GM12878 (cell line): ENCODE measurements around the gene ANKMY1. TPM values are rescaled to one million over a fixed set of nuclear protein-coding genes. Genes with fewer than 3 reads are reported as not detected.
A peak's percentile ranks its signal among the peaks of the same experiment; 100 is the strongest.

ENCODE experiments used
- ATF2 ChIP-seq: IDR thresholded peaks from 2 replicates; pipeline ENCODE4 v1.6.1; 2012; ENCODE audit warnings: low read length, inconsistent platforms
- BCL11A ChIP-seq: IDR thresholded peaks from 2 replicates; pipeline ENCODE4 v1.6.1; 2011; ENCODE audit warnings: low read depth, low read length
- CBFB ChIP-seq: IDR thresholded peaks from 2 replicates; pipeline ENCODE4 v1.6.1; 2016; ENCODE audit warnings: antibody characterized with exemption, low read depth
- CEBPB ChIP-seq, 2 experiments: fragments of 150-350 bp in 1 of 2; IDR thresholded peaks; 2 replicates each; pipeline ENCODE4 v1.6.1; 2012 to 2014; ENCODE audit warnings: low read depth in 2 of 2, low read length in 2 of 2, borderline replicate concordance in 1 of 2, inconsistent platforms in 1 of 2
- CHD2 ChIP-seq: IDR thresholded peaks from 2 replicates; pipeline ENCODE4 v1.6.1; 2011; ENCODE audit warnings: low read depth, low read length, improper control_type of control experiment, borderline replicate concordance
- CHD4 ChIP-seq: fragments of 200-600 bp; sonication (generic); IDR thresholded peaks from 2 replicates; pipeline ENCODE4 v1.6.1; 2016; ENCODE audit warnings: mild to moderate bottlenecking
- EED ChIP-seq: sonication (generic); IDR thresholded peaks from 2 replicates; pipeline ENCODE4 v1.6.1; 2016; ENCODE audit warnings: antibody characterized with exemption, low read depth
- KLF5 ChIP-seq: fragments of 450-650 bp; IDR thresholded peaks from 2 replicates; pipeline ENCODE4 v1.6.1; 2014; ENCODE audit warnings: mild to moderate bottlenecking; ENCODE audit not compliant: partially characterized antibody
- MEF2B ChIP-seq: fragments of 450-650 bp; IDR thresholded peaks from 2 replicates; pipeline ENCODE4 v1.6.1; 2018; ENCODE audit warnings: mild to moderate bottlenecking, moderate library complexity; ENCODE audit not compliant: partially characterized antibody, poor library complexity, severe bottlenecking
- MXI1 ChIP-seq: fragments of 150-350 bp; IDR thresholded peaks from 2 replicates; pipeline ENCODE4 v1.6.1; 2011; ENCODE audit warnings: low read depth, mild to moderate bottlenecking, inconsistent platforms, low read length, improper control_type of control experiment
- NRF1 ChIP-seq: conservative IDR thresholded peaks from 2 replicates; pipeline ENCODE4 v1.6.1; 2011; ENCODE audit warnings: mild to moderate bottlenecking, low read depth, low read length, improper control_type of control experiment
- SMAD1 ChIP-seq: fragments of 450-650 bp; IDR thresholded peaks from 2 replicates; pipeline ENCODE4 v1.6.1; 2018; ENCODE audit warnings: mild to moderate bottlenecking, low read depth; ENCODE audit not compliant: partially characterized antibody
- SMAD5 ChIP-seq: IDR thresholded peaks from 2 replicates; pipeline ENCODE4 v1.6.1; 2016; ENCODE audit warnings: antibody characterized with exemption, low read depth
- SP1 ChIP-seq: IDR thresholded peaks from one replicate; pipeline ENCODE4 v1.6.1; 2011; ENCODE audit warnings: low read depth, low read length
- SREBF1 ChIP-seq: IDR thresholded peaks from 2 replicates; pipeline ENCODE4 v1.6.1; 2012; ENCODE audit warnings: mild to moderate bottlenecking, low read length
- TARDBP ChIP-seq: IDR thresholded peaks from 2 replicates; pipeline ENCODE4 v1.6.1; 2016; ENCODE audit warnings: borderline replicate concordance
- ZBTB4 ChIP-seq: fragments of 450-650 bp; formaldehyde crosslinking; IDR thresholded peaks from 2 replicates; pipeline ENCODE4 v1.4.0; 2022; ENCODE audit warnings: mild to moderate bottlenecking, moderate library complexity
- polyA plus RNA-seq, 11 experiments: library from polyadenylated mRNA; depleted of rRNA in 4 of 11; unstranded in 6 of 11; stranded (reverse) in 5 of 11; fragments of >200 nt; fragmentation: Nextera tagmentation in 4 of 11; fragmentation: Illumina TruSeq in 1 of 11; extraction: Ambion mirVana in 4 of 11; extraction: Trizol in 1 of 11; gene quantifications; 1 replicate in 1 of 11; 2 replicates in 10 of 11; pipeline versions ENCODE4 v1.2.1 to v1.2.3, GENCODE V29; 2011 to 2016; ENCODE audit warnings: inconsistent platforms in 2 of 11, missing spikeins in 2 of 11, low read depth in 1 of 11
- total RNA-seq, 4 experiments: library from RNA; depleted of rRNA in 3 of 4; stranded (reverse); fragments of >200 nt in 3 of 4; fragmentation: Illumina TruSeq in 1 of 4; extraction: Trizol in 1 of 4; gene quantifications; 2 replicates each; pipeline versions ENCODE4 v1.2.1 to v1.2.3, GENCODE V29; 2013 to 2021

ANKMY1 gene
- total and polyA plus RNA-seq, 10 of the 15 experiments (the other 5 are each of a cell fraction or from before 2014, with no cell fraction given), result 1.1 to 15.3 (median 11.1) TPM

GRCh38 chr2:240586198-240586918 is 28.6 kb upstream of the ANKMY1 start, which contains the start of gene CAPN10 (continued):
- TF ChIP-seq NRF1 (0 out of 2 replicates have a peak, but pooled peaks have one; percentile 16), SP1 (peak; percentile 52), CHD4 (no peak), CHD2 (peak; percentile 67), TARDBP (peak; percentile 91), SREBF1 (peak; percentile 58), EED (peak; percentile 46; the same call in 1 of the 2 replicates), SMAD1 (peak; percentile 58), CBFB (peak; percentile 42; the same call in 1 of the 2 replicates), CEBPB (IDR thresholded peaks at IDR 0.05; ENCODE audit: borderline replicate concordance in 1 of 2, low read depth in 2 of 2, low read length in 2 of 2) (no peak), SMAD5 (0 out of 2 replicates have a peak, but pooled peaks have one; percentile 29), ZBTB4 (peak; percentile 95), MEF2B (peak; percentile 10), BCL11A (0 out of 2 replicates have a peak, but pooled peaks have one; percentile 11), MXI1 (peak; percentile 44), KLF5 (peak; percentile 61), ATF2 (no peak)
- TF ChIP-seq, all 136 proteins: peak for 66
